Caco-2 (cell line): ENCODE results near the gene BICD1. TPM values are rescaled to one million over a fixed set of nuclear protein-coding genes. Genes with fewer than 3 reads are reported as not detected.

Experiments
- BruUV-seq: library from RNA; stranded (reverse); fragments of 400-500 nt; replicated peaks from 2 replicates; lab custom pipeline; 2021; lab: Mats Ljungman, UMichigan
- CTCF ChIA-PET: fragments of 300-600 bp; sonication (Branson Sonifier 250); formaldehyde crosslinking; loops from one replicate; lab custom pipeline; 2022; ENCODE audit warnings: antibody characterized with exemption; lab: Charles Lee
- POLR2A ChIA-PET: fragments of 300-600 bp; sonication (Branson Sonifier 250); formaldehyde crosslinking; loops from one replicate; lab custom pipeline; 2022; ENCODE audit warnings: antibody characterized with exemption; lab: Charles Lee
- DNase-seq, 2 experiments: peaks; one replicate each; pipeline versions ENCODE4 v3.0.0 to v3.0.0-alpha.2; 2020 to 2022
- H3K27me3 ChIP-seq: replicated peaks from 2 replicates; pipeline ENCODE4 v1.6.0; 2011; ENCODE audit warnings: low read length; ENCODE audit not compliant: control insufficient read depth, insufficient read depth
- H3K36me3 ChIP-seq: 2 replicates; pipeline ENCODE4 v1.5.1; 2011; ENCODE audit warnings: low read length; ENCODE audit not compliant: control insufficient read depth, insufficient read depth
- H3K4me1 ChIP-seq: fragments of 250-450 bp; sonication (Bioruptor Pico); 2 replicates; pipeline ENCODE4 v1.5.1; 2020; ENCODE audit warnings: mild to moderate bottlenecking
- H3K4me3 ChIP-seq: 2 replicates; pipeline ENCODE4 v1.5.1; 2011; ENCODE audit warnings: low read depth, mild to moderate bottlenecking, control low read depth, low read length
- H3K9me3 ChIP-seq: fragments of 250-450 bp; sonication (Bioruptor Pico); 2 replicates; pipeline ENCODE4 v1.5.1; 2020; ENCODE audit warnings: mild to moderate bottlenecking, moderate library complexity
- H3K27ac Mint-ChIP-seq: one replicate; pipeline ENCODE4 v1.8.0; 2022; ENCODE audit warnings: mixed read lengths; ENCODE audit not compliant: unreplicated experiment
- H3K27me3 Mint-ChIP-seq: one replicate; pipeline ENCODE4 v1.8.0; 2022; ENCODE audit warnings: mixed read lengths; ENCODE audit not compliant: insufficient read depth, unreplicated experiment
- H3K36me3 Mint-ChIP-seq: one replicate; pipeline ENCODE4 v1.8.0; 2022; ENCODE audit warnings: mild to moderate bottlenecking, mixed read lengths; ENCODE audit not compliant: insufficient read depth, unreplicated experiment
- H3K4me1 Mint-ChIP-seq: one replicate; pipeline ENCODE4 v1.8.0; 2022; ENCODE audit warnings: low read depth, mixed read lengths; ENCODE audit not compliant: unreplicated experiment
- H3K4me3 Mint-ChIP-seq: one replicate; pipeline ENCODE4 v1.8.0; 2022; ENCODE audit warnings: mild to moderate bottlenecking, moderate library complexity, mixed read lengths; ENCODE audit not compliant: unreplicated experiment
- H3K9me3 Mint-ChIP-seq: one replicate; pipeline ENCODE4 v1.8.0; 2022; ENCODE audit warnings: mixed read lengths; ENCODE audit not compliant: unreplicated experiment
- intact Hi-C: fragments of 100-400 bp; cut with micrococcal nuclease; formaldehyde crosslinking; loops from one replicate; pipeline ENCODE4 v1.10.0; 2022; ENCODE audit not compliant: unreplicated experiment
- total RNA-seq: library from RNA; stranded (reverse); gene quantifications from 2 replicates; pipeline ENCODE4 v1.2.3, GENCODE V29; 2022
- TF ChIP-seq, protein P1 (sequence below), 2 experiments: fragments of 200-600 bp in 1 of 2; IDR thresholded peaks; 1 replicate in 1 of 2; 2 replicates in 1 of 2; pipeline versions ENCODE4 v1.5.1 to v1.8.0; 2011 to 2022; ENCODE audit warnings: antibody characterized with exemption in 1 of 2, control low read depth in 1 of 2, inconsistent platforms in 1 of 2, low read depth in 1 of 2, low read length in 1 of 2, mild to moderate bottlenecking in 1 of 2, moderate library complexity in 1 of 2; ENCODE audit not compliant: insufficient read depth in 1 of 2, severe bottlenecking in 1 of 2, unreplicated experiment in 1 of 2

BICD1 gene
- total RNA-seq, 1 experiment from 2014 or later = 36.2 TPM

DNA sequence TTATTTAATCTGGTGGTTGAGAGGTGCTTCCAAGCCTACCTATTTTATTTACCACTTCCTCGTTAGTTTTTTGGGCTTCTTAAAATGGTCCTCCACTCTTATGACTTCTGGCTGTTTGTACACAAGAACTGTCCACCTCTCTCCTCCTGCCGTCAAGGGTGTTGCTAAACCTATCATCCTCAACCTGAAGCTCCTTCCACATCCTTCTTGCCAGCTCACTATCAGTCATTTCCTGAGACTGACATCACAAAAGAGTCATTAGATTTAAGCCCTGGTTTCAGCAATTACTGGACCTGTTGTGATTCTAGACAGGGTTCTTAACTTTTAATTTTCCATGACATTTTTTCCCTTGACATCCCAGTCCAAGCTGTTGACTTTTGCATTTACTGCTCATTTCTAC, 91.9 kb downstream of the BICD1 start:
- Mint-ChIP-seq H3K4me3 (no peak overlapping the region), H3K4me1 (no peaks in the 10 kb centered on the region), H3K9me3 (peaks cover 17% of the 10 kb centered on the region), H3K27me3 (no peaks in the 10 kb centered on the region), H3K27ac (no peak overlapping the region), H3K36me3 (no peaks in the 10 kb centered on the region)
- ChIA-PET CTCF (interaction anchor here (0.5 to 0.6 kb wide), 2 partner anchors 318 to 462 kb away, joined by 3 to 5 read pairs; no protein-coding TSS in a partner anchor), POLR2A (interaction anchor here (0.7 kb wide), 1 partner anchor 212 kb away, joined by 4 read pairs; no protein-coding TSS in a partner anchor)
- H3K36me3 ChIP-seq = no peaks in the 10 kb centered on the region
- no peaks in the 10 kb centered on the region for H3K27me3 ChIP-seq
- peaks cover 17% of the 10 kb centered on the region for H3K9me3 ChIP-seq
- intact Hi-C loops = no loop called here
- DNase-seq = no peak
- TF ChIP-seq, protein P1, sequence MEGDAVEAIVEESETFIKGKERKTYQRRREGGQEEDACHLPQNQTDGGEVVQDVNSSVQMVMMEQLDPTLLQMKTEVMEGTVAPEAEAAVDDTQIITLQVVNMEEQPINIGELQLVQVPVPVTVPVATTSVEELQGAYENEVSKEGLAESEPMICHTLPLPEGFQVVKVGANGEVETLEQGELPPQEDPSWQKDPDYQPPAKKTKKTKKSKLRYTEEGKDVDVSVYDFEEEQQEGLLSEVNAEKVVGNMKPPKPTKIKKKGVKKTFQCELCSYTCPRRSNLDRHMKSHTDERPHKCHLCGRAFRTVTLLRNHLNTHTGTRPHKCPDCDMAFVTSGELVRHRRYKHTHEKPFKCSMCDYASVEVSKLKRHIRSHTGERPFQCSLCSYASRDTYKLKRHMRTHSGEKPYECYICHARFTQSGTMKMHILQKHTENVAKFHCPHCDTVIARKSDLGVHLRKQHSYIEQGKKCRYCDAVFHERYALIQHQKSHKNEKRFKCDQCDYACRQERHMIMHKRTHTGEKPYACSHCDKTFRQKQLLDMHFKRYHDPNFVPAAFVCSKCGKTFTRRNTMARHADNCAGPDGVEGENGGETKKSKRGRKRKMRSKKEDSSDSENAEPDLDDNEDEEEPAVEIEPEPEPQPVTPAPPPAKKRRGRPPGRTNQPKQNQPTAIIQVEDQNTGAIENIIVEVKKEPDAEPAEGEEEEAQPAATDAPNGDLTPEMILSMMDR (IDR thresholded peaks at IDR 0.05; ENCODE audit: insufficient read depth in 1 of 2, low read depth in 1 of 2, low read length in 1 of 2, severe bottlenecking in 1 of 2, unreplicated experiment in 1 of 2) = no peak
- no TSS peak for BruUV-seq
- H3K4me1 ChIP-seq = no peaks in the 10 kb centered on the region
- H3K4me3 ChIP-seq = no peak overlapping the region

DNA sequence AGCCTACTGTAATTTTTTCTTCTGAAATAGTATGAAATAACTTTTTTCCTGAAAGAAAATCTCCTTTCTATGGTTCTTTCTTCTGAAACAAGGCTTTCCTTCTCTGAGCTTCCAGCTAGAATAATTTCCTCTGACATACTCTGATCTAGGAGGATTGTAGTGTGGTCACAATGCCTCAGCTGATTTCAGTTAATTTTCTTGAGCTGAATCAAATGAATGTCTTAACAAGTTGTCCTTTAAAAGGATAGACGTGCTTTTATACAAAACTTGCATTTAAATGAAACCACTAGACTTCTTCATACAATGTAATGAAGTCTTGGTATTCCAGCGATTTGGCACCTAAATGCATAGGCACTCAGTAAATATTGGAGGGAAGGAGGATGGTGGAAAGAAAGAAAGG, 94.4 kb downstream of the BICD1 start:
- DNase-seq = no peak
- CTCF ChIA-PET = no interaction called here
- no peaks in the 10 kb centered on the region for H3K36me3 ChIP-seq
- H3K4me3 Mint-ChIP-seq = no peak overlapping the region
- H3K4me1 Mint-ChIP-seq = no peaks in the 10 kb centered on the region
- no TSS peak for BruUV-seq
- no peaks in the 10 kb centered on the region for H3K9me3 ChIP-seq
- TF ChIP-seq, protein P1 (IDR thresholded peaks at IDR 0.05; ENCODE audit: insufficient read depth in 1 of 2, low read depth in 1 of 2, low read length in 1 of 2, severe bottlenecking in 1 of 2, unreplicated experiment in 1 of 2) = no peak
- no peaks in the 10 kb centered on the region for H3K36me3 Mint-ChIP-seq
- H3K27ac Mint-ChIP-seq = no peak overlapping the region
- no peaks in the 10 kb centered on the region for H3K27me3 ChIP-seq
- no peaks in the 10 kb centered on the region for H3K4me1 ChIP-seq
- H3K27me3 Mint-ChIP-seq = no peaks in the 10 kb centered on the region
- intact Hi-C loops = no loop called here
- H3K9me3 Mint-ChIP-seq = peaks cover 3% of the 10 kb centered on the region
- no peak overlapping the region for H3K4me3 ChIP-seq
- POLR2A ChIA-PET = no interaction called here

DNA sequence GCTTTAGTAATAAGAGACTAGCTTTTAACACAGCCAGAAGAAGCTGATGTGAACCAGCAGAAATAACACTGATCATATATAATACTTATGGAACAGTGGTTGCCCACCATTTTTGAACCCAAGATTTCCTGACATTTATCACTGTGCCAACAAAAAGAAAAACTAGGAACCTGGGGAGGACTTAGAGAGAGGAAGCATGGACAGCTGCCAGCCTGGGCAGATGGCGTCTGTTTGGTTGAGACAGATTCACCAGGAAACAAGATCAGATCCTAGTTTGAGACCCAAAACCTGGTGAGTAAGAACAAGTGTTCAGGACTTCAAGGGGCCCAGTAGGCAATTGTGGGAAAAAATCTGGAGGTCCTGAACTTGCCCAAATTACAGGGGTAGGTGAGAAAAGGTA, 95.3 kb downstream of the BICD1 start:
- H3K27ac Mint-ChIP-seq = no peak overlapping the region
- Histone ChIP-seq H3K4me1 (no peaks in the 10 kb centered on the region), H3K27me3 (no peaks in the 10 kb centered on the region), H3K36me3 (no peaks in the 10 kb centered on the region), H3K9me3 (no peaks in the 10 kb centered on the region), H3K4me3 (no peak overlapping the region)
- H3K4me3 Mint-ChIP-seq = no peak overlapping the region
- H3K36me3 Mint-ChIP-seq = no peaks in the 10 kb centered on the region
- TF ChIP-seq, protein P1 (IDR thresholded peaks at IDR 0.05; ENCODE audit: insufficient read depth in 1 of 2, low read depth in 1 of 2, low read length in 1 of 2, severe bottlenecking in 1 of 2, unreplicated experiment in 1 of 2) = no peak
- ChIA-PET CTCF (no interaction called here), POLR2A (no interaction called here)
- H3K4me1 Mint-ChIP-seq = no peaks in the 10 kb centered on the region
- BruUV-seq = no TSS peak
- intact Hi-C loops = no loop called here
- no peaks in the 10 kb centered on the region for H3K27me3 Mint-ChIP-seq
- DNase-seq = no peak
- no peaks in the 10 kb centered on the region for H3K9me3 Mint-ChIP-seq
